Esophagus squamous epithelium (tissue), 4 donors: ENCODE measurements around the gene CCDC69.

Experiments used
- CTCF ChIP-seq, 6 experiments: fragments of 450-650 bp in 4 of 6; fragments of 200-600 bp in 2 of 6; sonication (generic) in 2 of 6; IDR thresholded peaks; one replicate each; pipeline ENCODE4 v1.5.1; 2016 to 2019; ENCODE audit warnings: antibody characterized with exemption in 6 of 6, mild to moderate bottlenecking in 4 of 6, moderate library complexity in 4 of 6
- POLR2A ChIP-seq, 4 donors: fragments of 450-650 bp; IDR thresholded peaks; one replicate each; pipeline ENCODE4 v1.6.1; 2017; ENCODE audit warnings: antibody characterized with exemption in 4 of 4, mild to moderate bottlenecking in 4 of 4, moderate library complexity in 3 of 4

- no peak for TF ChIP-seq CTCF (IDR thresholded peaks at IDR 0.05)
- TF ChIP-seq POLR2A (IDR thresholded peaks at IDR 0.05) = no peak
Observed at GRCh38 chr5:151230048-151230680, 6.3 kb upstream of the CCDC69 start.
